Suppressor macrophage treated with lipopolysaccharide for 1 hour (primary cell): Measurements from ENCODE around the gene FOS.

Experiments used
- DNase-seq, 3 donors: peaks; one replicate each; pipeline ENCODE4 v3.0.0-alpha.2; 2020 to 2022

Gene FOS

GRCh38 chr14:75322746-75323145 lies 44.1 kb downstream of the FOS start:
- no peak for DNase-seq

GRCh38 chr14:75323571-75323970 lies 44.9 kb downstream of the FOS start:
- DNase-seq: no peak

GRCh38 chr14:75328558-75329155 lies 50.0 kb downstream of the FOS start:
- peak in 1 of 3 donors; percentile 47 for DNase-seq

- no peak for DNase-seq
Measured at GRCh38 chr14:75329369-75329768, 50.7 kb downstream of the FOS start.

GRCh38 chr14:75331471-75331870 lies 52.8 kb downstream of the FOS start:
- peak in 2 of 3 donors; percentile 25 to 29 for DNase-seq
